ENCODE data around the gene FIS1.
"Not testable (repeated sequence)": the region's sequence is repeated elsewhere in the genome, so short reads cannot be mapped to it uniquely, and the experiment has no call there.

The FIS1 gene

DNA sequence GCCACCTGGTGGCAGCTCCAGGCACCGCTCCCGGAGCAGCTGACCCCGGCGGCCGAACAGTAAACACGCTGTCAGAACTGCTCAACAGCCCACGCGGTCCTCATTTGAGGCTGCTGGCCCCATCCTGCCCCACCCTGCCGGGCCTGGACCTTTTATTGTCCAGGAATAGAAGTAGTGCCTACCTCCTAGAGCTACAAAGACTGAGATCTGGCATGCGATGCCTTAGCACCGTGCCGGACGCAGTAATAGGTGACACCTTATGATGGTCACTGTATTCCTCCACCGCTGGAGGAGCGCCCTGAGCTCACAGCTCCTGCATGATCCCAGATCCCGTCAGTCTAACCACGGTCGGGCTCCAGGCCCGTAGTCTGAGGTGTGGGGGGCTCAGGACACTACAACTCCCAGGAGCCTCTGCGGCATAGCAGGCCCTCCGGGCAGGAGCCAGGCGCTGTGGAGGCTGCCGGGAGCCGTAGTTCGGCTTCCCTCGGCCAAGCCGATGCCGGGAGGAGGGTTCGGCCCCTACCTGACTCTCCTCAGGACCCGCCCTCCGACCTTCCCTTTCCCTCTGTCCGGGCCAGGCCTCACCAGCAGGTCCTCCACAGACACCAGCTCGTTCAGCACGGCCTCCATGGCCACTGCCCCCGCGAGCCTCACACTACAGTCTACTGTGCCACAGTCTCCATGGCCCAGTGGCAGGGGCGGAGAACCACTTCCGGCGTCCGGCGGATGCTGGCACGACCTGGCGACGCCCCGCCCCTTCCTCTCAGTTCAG lies at the start of gene FIS1:
TSS of gene FIS1 (minus strand) at position 707 of the 772 bp plus-strand sequence. CDS start at position 630, 77 bp downstream.
- TF ChIP-seq, protein P1, sequence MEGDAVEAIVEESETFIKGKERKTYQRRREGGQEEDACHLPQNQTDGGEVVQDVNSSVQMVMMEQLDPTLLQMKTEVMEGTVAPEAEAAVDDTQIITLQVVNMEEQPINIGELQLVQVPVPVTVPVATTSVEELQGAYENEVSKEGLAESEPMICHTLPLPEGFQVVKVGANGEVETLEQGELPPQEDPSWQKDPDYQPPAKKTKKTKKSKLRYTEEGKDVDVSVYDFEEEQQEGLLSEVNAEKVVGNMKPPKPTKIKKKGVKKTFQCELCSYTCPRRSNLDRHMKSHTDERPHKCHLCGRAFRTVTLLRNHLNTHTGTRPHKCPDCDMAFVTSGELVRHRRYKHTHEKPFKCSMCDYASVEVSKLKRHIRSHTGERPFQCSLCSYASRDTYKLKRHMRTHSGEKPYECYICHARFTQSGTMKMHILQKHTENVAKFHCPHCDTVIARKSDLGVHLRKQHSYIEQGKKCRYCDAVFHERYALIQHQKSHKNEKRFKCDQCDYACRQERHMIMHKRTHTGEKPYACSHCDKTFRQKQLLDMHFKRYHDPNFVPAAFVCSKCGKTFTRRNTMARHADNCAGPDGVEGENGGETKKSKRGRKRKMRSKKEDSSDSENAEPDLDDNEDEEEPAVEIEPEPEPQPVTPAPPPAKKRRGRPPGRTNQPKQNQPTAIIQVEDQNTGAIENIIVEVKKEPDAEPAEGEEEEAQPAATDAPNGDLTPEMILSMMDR (IDR thresholded peaks at IDR 0.05; ENCODE audit: low read depth, low read length) = peak; percentile 88
- peak; percentile 52 for DNase-seq (ENCODE audit: extremely low read depth, low read depth)

DNA sequence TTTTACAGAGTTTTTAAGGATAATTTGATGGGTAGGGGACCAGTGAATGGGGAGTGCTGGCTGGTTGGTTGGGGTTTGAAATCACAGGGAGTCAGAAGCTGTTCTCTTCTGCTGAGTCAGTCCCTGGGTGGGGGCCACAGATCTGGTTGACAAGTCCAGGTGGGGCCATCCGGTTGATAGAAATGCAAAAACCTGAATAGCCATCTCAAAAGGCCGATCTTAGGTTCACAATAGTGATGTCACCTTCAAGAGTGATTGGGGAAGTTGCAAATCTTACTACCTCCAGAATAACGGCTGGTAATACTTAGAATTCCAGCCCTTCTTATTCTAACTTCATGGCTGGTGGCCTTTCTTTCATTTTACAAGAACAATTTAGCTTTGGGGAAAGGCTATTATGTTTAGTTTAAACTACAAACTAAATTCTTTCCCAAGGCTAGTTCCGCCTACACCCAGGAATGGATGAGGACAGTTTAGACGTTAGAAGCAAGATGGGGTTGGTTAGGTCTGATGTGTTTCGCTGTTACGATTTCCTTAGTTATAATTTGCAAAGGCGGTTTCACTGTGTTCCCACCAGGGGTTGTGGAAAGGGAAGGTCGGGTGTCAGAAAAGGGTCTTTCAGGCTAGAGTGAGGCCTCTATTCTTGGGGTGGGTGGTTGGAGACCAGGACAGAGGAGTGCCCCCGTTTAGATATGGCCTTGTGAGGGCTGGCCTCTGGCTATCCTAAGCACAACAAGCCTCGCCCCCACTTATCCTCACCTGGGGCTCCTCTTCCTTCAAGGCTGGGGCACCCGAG lies 49.4 kb upstream of the FIS1 start:
- DNase-seq (ENCODE audit: extremely low read depth, low read depth) = no peak
- TF ChIP-seq, protein P1 (IDR thresholded peaks at IDR 0.05; ENCODE audit: low read depth, low read length) = no peak

DNA sequence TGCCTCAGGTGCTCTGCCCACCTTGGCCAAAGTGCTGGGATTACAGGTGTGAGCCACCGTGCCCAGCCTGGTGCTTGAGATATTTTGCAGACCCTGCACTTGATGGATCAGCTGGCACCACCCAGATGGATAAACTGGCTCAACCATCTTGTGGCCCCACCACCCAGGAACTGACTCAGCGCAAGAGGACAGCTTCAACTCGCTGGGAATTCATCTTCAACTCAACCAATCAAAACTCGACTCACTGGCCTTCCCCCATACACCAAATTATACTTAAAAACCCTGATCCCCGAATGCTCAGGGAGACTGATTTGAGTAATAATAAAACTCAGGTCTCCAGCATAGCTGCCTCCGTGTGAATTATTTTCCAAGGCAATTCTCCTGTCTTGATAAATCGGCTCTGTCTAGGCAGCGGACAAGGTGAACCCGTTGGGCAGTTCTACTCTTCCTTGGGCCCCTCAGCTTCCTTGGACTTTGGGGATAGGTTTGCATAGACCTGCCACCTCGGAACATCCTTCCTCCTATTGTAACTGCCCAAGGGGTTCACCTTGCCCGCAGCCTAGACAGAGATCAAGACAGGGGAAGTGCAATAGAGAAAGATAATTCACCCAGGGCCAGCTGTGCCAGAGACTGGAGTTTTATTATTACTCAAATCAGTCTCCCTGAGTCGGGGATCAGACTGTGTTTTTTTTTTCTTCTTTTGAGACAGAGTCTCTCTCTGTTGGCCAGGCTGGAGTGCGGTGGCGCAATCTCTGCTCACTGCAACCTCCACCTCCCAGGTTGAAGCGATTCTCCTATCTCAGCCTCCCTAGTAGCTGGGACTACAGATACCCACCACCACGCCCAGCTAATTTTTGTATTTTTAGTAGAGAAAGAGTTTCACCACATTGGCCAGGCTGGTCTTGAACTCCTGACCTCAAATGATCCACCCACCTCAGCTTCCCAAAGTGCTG lies 48.5 kb upstream of the FIS1 start:
- DNase-seq (ENCODE audit: extremely low read depth, low read depth) = not testable (repeated sequence)

DNA sequence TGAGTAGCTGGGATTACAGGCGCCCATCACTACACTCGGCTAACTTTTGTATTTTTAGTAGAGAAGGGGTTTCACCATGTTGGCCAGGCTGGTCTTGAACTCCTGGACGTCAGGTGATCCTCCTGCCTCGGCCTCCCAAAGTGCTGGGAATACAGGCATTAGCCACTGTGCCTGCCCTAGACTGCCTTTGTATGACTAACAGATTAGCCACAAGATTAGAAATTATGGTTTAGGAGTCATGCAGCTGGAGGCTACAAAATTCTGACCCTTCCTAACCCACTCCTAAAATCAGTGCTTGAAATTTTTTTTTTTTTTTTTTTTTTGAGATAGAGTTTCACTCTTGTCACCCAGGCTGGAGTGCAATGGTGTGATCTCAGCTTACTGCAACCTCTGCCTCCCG lies 47.7 kb upstream of the FIS1 start:
- DNase-seq (ENCODE audit: extremely low read depth, low read depth) = not testable (repeated sequence)

DNA sequence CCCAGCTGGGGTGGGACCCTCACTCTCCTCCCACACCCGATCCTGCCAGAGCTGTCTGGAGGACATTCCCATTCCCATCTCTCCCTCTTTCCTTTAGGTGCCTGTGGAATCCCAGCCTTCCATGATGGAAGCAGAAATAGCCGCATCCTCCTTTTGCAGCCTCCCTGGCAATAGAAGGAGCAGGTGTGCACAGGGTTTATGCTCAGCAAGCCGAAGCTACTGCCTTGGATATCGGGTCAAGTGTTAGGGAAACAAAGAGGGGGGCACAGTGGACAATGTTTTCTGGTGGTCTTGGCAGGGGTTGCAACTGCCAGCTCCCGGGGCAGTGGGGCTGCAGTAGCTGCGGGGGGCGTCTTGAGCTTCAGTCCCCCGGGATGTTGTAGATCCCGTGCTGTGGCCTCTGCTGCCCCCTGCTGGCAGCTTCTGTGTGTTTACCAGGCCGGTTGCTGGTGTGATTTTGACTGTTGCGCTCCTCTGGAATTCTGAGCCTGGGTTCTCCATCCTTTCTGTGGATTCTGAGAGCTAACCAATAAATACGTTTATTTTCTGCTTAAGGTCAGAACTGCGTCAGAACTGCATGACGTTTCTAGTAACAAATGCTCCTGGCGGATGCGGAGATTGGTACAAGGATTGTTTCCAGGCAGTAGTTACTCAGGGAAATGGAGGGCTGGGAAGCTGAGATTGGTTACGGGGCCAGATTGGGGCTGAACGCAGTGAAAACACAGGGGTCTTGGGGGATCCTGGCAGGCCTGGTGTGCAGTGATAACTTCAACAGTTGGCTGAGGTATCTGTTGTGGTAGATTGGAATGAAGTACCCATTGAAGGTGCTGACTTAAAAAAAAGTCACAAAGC lies 45.5 kb upstream of the FIS1 start:
- DNase-seq (ENCODE audit: extremely low read depth, low read depth) = not testable (repeated sequence)
- TF ChIP-seq, protein P1 (IDR thresholded peaks at IDR 0.05; ENCODE audit: low read depth, low read length) = peak; percentile 55

DNA sequence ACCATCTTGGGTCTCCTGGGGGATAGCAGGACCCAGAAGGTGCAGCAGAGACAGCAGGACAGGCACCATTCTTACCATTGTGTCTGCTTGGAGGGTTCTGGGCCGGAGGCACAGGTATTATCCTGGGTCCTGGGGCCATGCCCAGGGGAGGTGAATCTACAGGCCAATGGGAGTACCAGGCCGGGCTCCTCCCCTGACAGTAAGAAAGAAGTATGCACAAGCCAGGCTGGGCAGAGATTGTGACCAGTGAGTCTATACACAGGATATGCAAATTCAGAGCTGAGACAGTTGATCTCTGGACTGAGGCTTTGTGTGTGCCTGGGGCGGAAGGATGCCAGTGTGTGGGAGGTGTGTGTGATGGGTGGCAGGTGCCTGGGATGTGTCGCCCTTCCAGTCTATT lies 44.8 kb upstream of the FIS1 start:
- not testable (repeated sequence) for DNase-seq (ENCODE audit: extremely low read depth, low read depth)

DNA sequence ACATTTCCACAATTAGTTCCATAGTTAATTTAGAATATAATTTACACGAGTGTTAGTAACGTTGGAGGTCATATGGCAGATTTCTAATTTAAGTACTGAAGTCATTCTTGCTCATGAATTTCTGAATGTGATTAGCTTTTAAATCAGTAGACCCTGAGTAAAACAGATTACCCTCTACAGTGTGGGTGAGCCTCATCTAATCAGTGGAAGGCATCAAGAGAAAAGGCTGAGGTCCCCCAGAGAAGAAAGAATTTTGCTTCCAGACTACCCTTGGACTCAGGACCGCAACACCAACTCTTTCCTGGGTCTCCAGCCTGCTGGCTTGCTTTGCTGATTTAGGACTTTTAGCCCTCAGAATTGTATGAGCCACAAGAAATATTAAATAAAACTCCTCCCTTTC lies 43.6 kb upstream of the FIS1 start:
- DNase-seq (ENCODE audit: extremely low read depth, low read depth) = no peak
- TF ChIP-seq, protein P1 (IDR thresholded peaks at IDR 0.05; ENCODE audit: low read depth, low read length) = no peak

DNA sequence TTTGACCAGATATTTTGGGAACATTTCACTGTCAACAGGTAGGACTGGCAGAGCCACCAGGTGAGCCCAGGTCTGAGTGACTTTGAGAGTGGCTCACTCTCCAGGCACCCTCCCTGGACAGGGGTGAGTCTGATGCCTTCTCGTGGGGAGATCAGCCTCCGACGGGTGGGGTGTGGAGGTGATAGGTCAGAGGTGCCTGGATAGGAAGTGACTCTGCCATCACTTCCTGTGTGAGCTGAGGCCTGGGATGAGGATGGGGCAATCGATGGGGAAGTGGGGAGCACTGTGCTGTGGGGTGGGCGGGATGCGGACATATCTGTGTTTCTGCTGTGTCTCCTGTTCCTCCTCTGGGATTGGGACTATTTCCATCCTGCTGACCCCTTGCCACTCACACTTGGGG lies 42.2 kb upstream of the FIS1 start:
- DNase-seq (ENCODE audit: extremely low read depth, low read depth) = no peak
- TF ChIP-seq, protein P1 (IDR thresholded peaks at IDR 0.05; ENCODE audit: low read depth, low read length) = no peak

DNA sequence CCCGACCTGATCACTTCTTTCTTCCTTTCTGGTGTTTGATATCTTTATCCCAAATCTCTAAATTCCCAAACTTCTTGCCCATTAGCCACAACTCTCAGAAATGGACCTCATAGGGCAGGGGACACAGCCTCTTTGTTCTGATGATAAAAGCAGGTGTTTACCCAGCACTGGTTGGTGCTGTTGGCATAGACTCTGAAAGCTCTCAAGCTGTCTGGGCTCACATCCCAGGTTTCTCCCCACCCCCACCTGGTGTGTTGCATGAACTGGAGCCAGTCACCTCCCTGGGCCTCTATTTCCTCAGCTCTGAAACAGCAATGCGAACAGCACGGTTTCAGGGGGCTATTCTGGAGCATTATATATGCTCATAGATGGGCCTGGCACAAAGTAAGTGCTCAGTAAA lies 41.0 kb upstream of the FIS1 start:
- DNase-seq (ENCODE audit: extremely low read depth, low read depth) = not testable (repeated sequence)
